Gastrocnemius medialis (tissue), 4 donors: Measurements from ENCODE around the gene POLD1. TPM values are rescaled to one million over a fixed set of nuclear protein-coding genes. Genes with fewer than 3 reads are reported as not detected.

ENCODE experiments used
- ATAC-seq, 2 donors: fragments of 150-250 bp; one replicate each; pipeline ENCODE4 v1.9.1; 2016
- DNase-seq, 2 donors: peaks; one replicate each; pipeline ENCODE4 v3.0.0-alpha.2; 2019
- H3K27ac ChIP-seq, 4 donors: fragments of 200-600 bp; sonication (generic); 1 replicate in 1 of 4; 2 replicates in 3 of 4; pipeline ENCODE4 v1.5.1; 2016 to 2018; ENCODE audit warnings: mild to moderate bottlenecking in 2 of 4, moderate library complexity in 1 of 4
- H3K27me3 ChIP-seq, 3 donors: fragments of 200-600 bp; sonication (generic) in 2 of 3; 1 replicate in 1 of 3; 2 replicates in 2 of 3; pipeline versions ENCODE4 v1.5.1 to v1.6.0; 2016 to 2019; ENCODE audit warnings: mild to moderate bottlenecking in 1 of 3, moderate library complexity in 1 of 3
- H3K36me3 ChIP-seq, 2 donors: fragments of 200-600 bp; sonication (generic) in 1 of 2; one replicate each; pipeline ENCODE4 v1.5.1; 2017 to 2018
- H3K4me1 ChIP-seq, 2 donors: fragments of 200-600 bp; sonication (generic) in 1 of 2; one replicate each; pipeline ENCODE4 v1.5.1; 2016 to 2017; ENCODE audit warnings: mild to moderate bottlenecking in 2 of 2
- H3K4me3 ChIP-seq, 4 donors: fragments of 200-600 bp; sonication (generic) in 3 of 4; 1 replicate in 1 of 4; 2 replicates in 3 of 4; pipeline ENCODE4 v1.5.1; 2016 to 2019; ENCODE audit warnings: mild to moderate bottlenecking in 2 of 4
- H3K9me3 ChIP-seq, 3 donors: fragments of 200-600 bp; sonication (generic) in 2 of 3; 1 replicate in 1 of 3; 2 replicates in 2 of 3; pipeline ENCODE4 v1.5.1; 2016 to 2019
- POLR2A ChIP-seq, 2 donors: fragments of 450-650 bp; IDR thresholded peaks; one replicate each; pipeline ENCODE4 v1.6.1; 2017; ENCODE audit warnings: antibody characterized with exemption in 2 of 2, mild to moderate bottlenecking in 2 of 2, moderate library complexity in 2 of 2
- in situ Hi-C, 4 donors: fragments of 200-750 bp; cut with MboI; loops; one replicate each; pipeline versions ENCODE4 v1.15.0 to v1.8.0; 2017; ENCODE audit warnings: low sequenced_read_pairs in 4 of 4
- intact Hi-C: fragments of 100-400 bp; cut with DNase I; formaldehyde crosslinking; loops from one replicate; pipeline ENCODE4 v1.15.1; 2023; ENCODE audit warnings: low total_unique reads
- total RNA-seq, 4 donors: library from RNA; depleted of rRNA; stranded (reverse); fragments of >200 nt; gene quantifications; one replicate each; pipeline versions ENCODE4 v1.1.0 to v1.2.3, GENCODE V29; 2016
- TF ChIP-seq, protein P1 (sequence below), 5 experiments: fragments of 450-650 bp in 3 of 5; fragments of 200-600 bp in 2 of 5; sonication (generic) in 2 of 5; IDR thresholded peaks in 4 of 5; conservative IDR thresholded peaks in 1 of 5; 1 replicate in 4 of 5; 2 replicates in 1 of 5; pipeline ENCODE4 v1.5.1; 2016 to 2019; ENCODE audit warnings: antibody characterized with exemption in 5 of 5, mild to moderate bottlenecking in 3 of 5, moderate library complexity in 3 of 5

The POLD1 gene
- total RNA-seq, 4 donors from 2014 or later = 4.0 to 18.3 (median 6.0) TPM

DNA sequence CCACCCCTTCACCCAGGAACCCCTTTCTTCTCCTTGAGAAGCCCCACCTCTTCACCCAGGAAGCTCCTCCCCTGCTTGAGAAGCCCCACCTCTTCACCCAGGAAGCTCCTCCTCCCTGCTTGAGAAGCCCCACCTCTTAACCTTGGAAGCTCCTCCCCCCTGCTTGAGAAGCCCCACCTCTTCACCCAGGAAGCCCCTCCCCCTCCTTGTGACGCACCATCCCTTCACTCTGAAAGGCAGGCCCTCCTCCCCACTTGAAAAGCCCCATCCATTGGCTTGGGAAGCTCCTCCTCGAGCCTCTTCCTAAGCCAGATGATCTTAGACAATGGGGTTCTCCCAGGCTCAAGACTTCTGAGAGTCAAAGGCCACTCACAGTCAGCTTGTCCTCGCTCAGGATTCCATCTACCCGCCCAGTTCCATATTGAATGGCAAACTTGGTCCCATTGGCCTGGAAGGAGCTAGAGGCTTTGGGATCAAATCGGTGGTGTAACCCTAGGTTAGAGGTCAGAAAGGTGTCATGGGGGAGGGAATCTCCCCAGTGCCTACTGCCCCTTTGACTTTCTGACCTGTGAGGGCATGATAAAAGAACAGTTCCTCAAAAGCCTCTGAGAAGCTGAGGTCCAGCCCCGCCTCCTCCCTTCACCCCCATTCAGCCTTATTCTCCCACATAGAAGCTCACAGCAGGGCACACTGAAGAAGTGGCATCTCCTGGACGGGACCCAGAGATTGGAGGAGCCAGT, 22.7 kb upstream of the POLD1 start:
- H3K27me3 ChIP-seq = no peaks in the 10 kb centered on the region
- no peaks in the 10 kb centered on the region for H3K36me3 ChIP-seq
- ATAC-seq (no peak), DNase-seq (no peak)
- intact Hi-C loops = no loop called here
- no peak overlapping the region for H3K4me3 ChIP-seq
- in situ Hi-C loops = loop anchor here in 3 of 4 donors (10.0 to 25.0 kb wide), 3 partner anchors 53 to 423 kb away; partner anchors contain the start of gene SPIB (in 2 of the 3)
- H3K9me3 ChIP-seq = no peaks in the 10 kb centered on the region
- TF ChIP-seq, protein P1, sequence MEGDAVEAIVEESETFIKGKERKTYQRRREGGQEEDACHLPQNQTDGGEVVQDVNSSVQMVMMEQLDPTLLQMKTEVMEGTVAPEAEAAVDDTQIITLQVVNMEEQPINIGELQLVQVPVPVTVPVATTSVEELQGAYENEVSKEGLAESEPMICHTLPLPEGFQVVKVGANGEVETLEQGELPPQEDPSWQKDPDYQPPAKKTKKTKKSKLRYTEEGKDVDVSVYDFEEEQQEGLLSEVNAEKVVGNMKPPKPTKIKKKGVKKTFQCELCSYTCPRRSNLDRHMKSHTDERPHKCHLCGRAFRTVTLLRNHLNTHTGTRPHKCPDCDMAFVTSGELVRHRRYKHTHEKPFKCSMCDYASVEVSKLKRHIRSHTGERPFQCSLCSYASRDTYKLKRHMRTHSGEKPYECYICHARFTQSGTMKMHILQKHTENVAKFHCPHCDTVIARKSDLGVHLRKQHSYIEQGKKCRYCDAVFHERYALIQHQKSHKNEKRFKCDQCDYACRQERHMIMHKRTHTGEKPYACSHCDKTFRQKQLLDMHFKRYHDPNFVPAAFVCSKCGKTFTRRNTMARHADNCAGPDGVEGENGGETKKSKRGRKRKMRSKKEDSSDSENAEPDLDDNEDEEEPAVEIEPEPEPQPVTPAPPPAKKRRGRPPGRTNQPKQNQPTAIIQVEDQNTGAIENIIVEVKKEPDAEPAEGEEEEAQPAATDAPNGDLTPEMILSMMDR (IDR thresholded peaks at IDR 0.05 in 4 of 5, conservative IDR thresholded peaks at IDR 0.05 in 1 of 5) = no peak
- TF ChIP-seq POLR2A (IDR thresholded peaks at IDR 0.05) = no peak
- no peak overlapping the region for H3K27ac ChIP-seq
- H3K4me1 ChIP-seq = peaks cover 0 to 6% of the 10 kb centered on the region in 2 donors

DNA sequence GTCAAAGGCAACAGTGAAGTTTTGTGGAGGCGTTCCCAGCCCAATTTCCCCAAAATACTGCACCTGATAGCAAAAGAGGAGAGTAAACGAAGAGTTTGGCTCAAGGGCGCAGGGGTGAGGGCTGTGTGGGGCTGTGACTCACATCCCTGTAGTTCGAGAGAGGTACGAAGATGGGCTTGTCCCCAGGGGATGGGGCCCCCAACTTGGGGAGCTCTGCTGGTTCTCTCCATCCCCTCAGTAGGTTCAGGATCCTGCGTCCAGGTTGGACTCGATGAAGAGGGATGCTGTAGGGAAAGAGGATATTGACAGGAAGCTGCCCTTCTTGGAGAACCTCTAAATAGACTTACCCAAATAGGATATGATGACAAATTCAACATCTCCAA, 22.1 kb upstream of the POLD1 start:
- peaks cover 0 to 6% of the 10 kb centered on the region in 2 donors for H3K4me1 ChIP-seq
- H3K27me3 ChIP-seq = no peaks in the 10 kb centered on the region
- H3K9me3 ChIP-seq = no peaks in the 10 kb centered on the region
- intact Hi-C loops (no loop called here), in situ Hi-C loops (loop anchor here in 3 of 4 donors (10.0 to 25.0 kb wide), 3 partner anchors 53 to 423 kb away; partner anchors contain the start of gene SPIB (in 2 of the 3))
- TF ChIP-seq, protein P1 (IDR thresholded peaks at IDR 0.05 in 4 of 5, conservative IDR thresholded peaks at IDR 0.05 in 1 of 5) = no peak
- H3K27ac ChIP-seq = no peak overlapping the region
- DNase-seq = no peak
- no peak for ATAC-seq
- H3K36me3 ChIP-seq = no peaks in the 10 kb centered on the region
- no peak overlapping the region for H3K4me3 ChIP-seq

GRCh38 chr19:50362656-50363424, 21.3 kb upstream of the POLD1 start:
- DNase-seq (no peak), ATAC-seq (no peak)
- in situ Hi-C loops (loop anchor here in 3 of 4 donors (10.0 to 25.0 kb wide), 3 partner anchors 52 to 422 kb away; partner anchors contain the start of gene SPIB (in 2 of the 3)), intact Hi-C loops (no loop called here)
- no peak overlapping the region for H3K27ac ChIP-seq
- H3K4me3 ChIP-seq = no peak overlapping the region
- peaks cover 0 to 6% of the 10 kb centered on the region in 2 donors for H3K4me1 ChIP-seq
- H3K27me3 ChIP-seq = no peaks in the 10 kb centered on the region
- H3K9me3 ChIP-seq = no peaks in the 10 kb centered on the region
- TF ChIP-seq, protein P1 (IDR thresholded peaks at IDR 0.05 in 4 of 5, conservative IDR thresholded peaks at IDR 0.05 in 1 of 5) = no peak
- TF ChIP-seq POLR2A (IDR thresholded peaks at IDR 0.05) = no peak
- H3K36me3 ChIP-seq = no peaks in the 10 kb centered on the region

GRCh38 chr19:50365434-50366306, 18.5 kb upstream of the POLD1 start, which contains the start of gene NAPSA:
Gene NAPSA (minus strand): TSS chr19:50365639. CDS start chr19:50365621, 18 bp downstream.
- Histone ChIP-seq H3K4me1 (peaks cover 0 to 3% of the 10 kb centered on the region in 2 donors), H3K4me3 (no peak within 1 kb of the TSS), H3K27ac (no peak within 1 kb of the TSS), H3K36me3 (no peaks in the 10 kb centered on the region), H3K27me3 (no peaks in the 10 kb centered on the region), H3K9me3 (no peaks in the 10 kb centered on the region)
- in situ Hi-C loops (loop anchor here (5.0 to 25.0 kb wide), 4 partner anchors 49 to 419 kb away; partner anchors contain the start of gene SPIB (in 2 of the 4)), intact Hi-C loops (no loop called here)
- no peak for DNase-seq
- no peak for ATAC-seq
- TF ChIP-seq POLR2A (IDR thresholded peaks at IDR 0.05) = no peak
- TF ChIP-seq, protein P1 (IDR thresholded peaks at IDR 0.05 in 4 of 5, conservative IDR thresholded peaks at IDR 0.05 in 1 of 5) = no peak
